ENCODE data around the gene MACROD2. TPM values are rescaled to one million over a fixed set of nuclear protein-coding genes. Genes with fewer than 3 reads are reported as not detected.

The MACROD2 gene
- polyA plus RNA-seq, 10 donors = 2.4 to 5.0 (median 3.6) TPM

GRCh38 chr20:14062171-14062570, 66.9 kb downstream of the MACROD2 start:
- DNase-seq = no peak

- DNase-seq = no peak
Observed at GRCh38 chr20:14062786-14063185, 67.5 kb downstream of the MACROD2 start.

- DNase-seq = no peak
Observed at GRCh38 chr20:14064333-14064732, 69.0 kb downstream of the MACROD2 start.

- DNase-seq = no peak
Observed at GRCh38 chr20:14064921-14065320, 69.6 kb downstream of the MACROD2 start.

- no peak for DNase-seq
Observed at GRCh38 chr20:14065774-14066173, 70.5 kb downstream of the MACROD2 start.

GRCh38 chr20:14067603-14068002, 72.3 kb downstream of the MACROD2 start:
- no peak for DNase-seq

GRCh38 chr20:14069796-14070195, 74.5 kb downstream of the MACROD2 start:
- DNase-seq = peak in 1 of 3 donors; percentile 4

GRCh38 chr20:14093652-14094051, 98.3 kb downstream of the MACROD2 start:
- DNase-seq = no peak

- no peak for DNase-seq
Observed at GRCh38 chr20:14098261-14098660, 102.9 kb downstream of the MACROD2 start.

GRCh38 chr20:14113416-14113815, 118.1 kb downstream of the MACROD2 start:
- no peak for DNase-seq

GRCh38 chr20:14114065-14114704, 118.9 kb downstream of the MACROD2 start:
- DNase-seq = no peak

GRCh38 chr20:14116037-14116436, 120.7 kb downstream of the MACROD2 start:
- DNase-seq = no peak

- DNase-seq = no peak
Observed at GRCh38 chr20:14117768-14118167, 122.5 kb downstream of the MACROD2 start.

GRCh38 chr20:14126856-14127255, 131.5 kb downstream of the MACROD2 start:
- DNase-seq = peak in 1 of 3 donors; percentile 14

- no peak for DNase-seq
Observed at GRCh38 chr20:14127514-14128223, 132.4 kb downstream of the MACROD2 start.

- DNase-seq = no peak
Observed at GRCh38 chr20:14134004-14134403, 138.7 kb downstream of the MACROD2 start.

GRCh38 chr20:14142171-14142570, 146.9 kb downstream of the MACROD2 start:
- DNase-seq = peak; percentile 29 to 74 (median 64)

GRCh38 chr20:14142964-14143627, 147.8 kb downstream of the MACROD2 start:
- peak in 2 of 3 donors; percentile 6 to 7 for DNase-seq

- no peak for DNase-seq
Observed at GRCh38 chr20:14148042-14148441, 152.7 kb downstream of the MACROD2 start.

GRCh38 chr20:14155361-14155760, 160.0 kb downstream of the MACROD2 start:
- no peak for DNase-seq

- no peak for DNase-seq
Observed at GRCh38 chr20:14178528-14178927, 183.2 kb downstream of the MACROD2 start.

GRCh38 chr20:14178952-14179351, 183.6 kb downstream of the MACROD2 start:
- DNase-seq = no peak

Measured in muscle of back (tissue), 11 donors.